Myocyte (in vitro differentiated cells): ENCODE data around the gene SPG11. TPM values are rescaled to one million over a fixed set of nuclear protein-coding genes. Genes with fewer than 3 reads are reported as not detected.
"Not testable (repeated sequence)": the region's sequence is repeated elsewhere in the genome, so short reads cannot be mapped to it uniquely, and the experiment has no call there.

Source experiments
- DNase-seq: peaks from one replicate; pipeline ENCODE4 v3.0.0-alpha.2; 2012; ENCODE audit warnings: low read depth
- polyA plus RNA-seq: library from polyadenylated mRNA; unstranded; fragments of >200 nt; gene quantifications from one replicate; pipeline ENCODE4 v1.2.1, GENCODE V29; 2012; ENCODE audit warnings: missing spikeins
- total RNA-seq: library from RNA; depleted of rRNA; stranded (reverse); fragments of >200 nt; gene quantifications from 2 replicates; pipeline ENCODE4 v1.2.3, GENCODE V29; 2014

Gene SPG11, protein sequence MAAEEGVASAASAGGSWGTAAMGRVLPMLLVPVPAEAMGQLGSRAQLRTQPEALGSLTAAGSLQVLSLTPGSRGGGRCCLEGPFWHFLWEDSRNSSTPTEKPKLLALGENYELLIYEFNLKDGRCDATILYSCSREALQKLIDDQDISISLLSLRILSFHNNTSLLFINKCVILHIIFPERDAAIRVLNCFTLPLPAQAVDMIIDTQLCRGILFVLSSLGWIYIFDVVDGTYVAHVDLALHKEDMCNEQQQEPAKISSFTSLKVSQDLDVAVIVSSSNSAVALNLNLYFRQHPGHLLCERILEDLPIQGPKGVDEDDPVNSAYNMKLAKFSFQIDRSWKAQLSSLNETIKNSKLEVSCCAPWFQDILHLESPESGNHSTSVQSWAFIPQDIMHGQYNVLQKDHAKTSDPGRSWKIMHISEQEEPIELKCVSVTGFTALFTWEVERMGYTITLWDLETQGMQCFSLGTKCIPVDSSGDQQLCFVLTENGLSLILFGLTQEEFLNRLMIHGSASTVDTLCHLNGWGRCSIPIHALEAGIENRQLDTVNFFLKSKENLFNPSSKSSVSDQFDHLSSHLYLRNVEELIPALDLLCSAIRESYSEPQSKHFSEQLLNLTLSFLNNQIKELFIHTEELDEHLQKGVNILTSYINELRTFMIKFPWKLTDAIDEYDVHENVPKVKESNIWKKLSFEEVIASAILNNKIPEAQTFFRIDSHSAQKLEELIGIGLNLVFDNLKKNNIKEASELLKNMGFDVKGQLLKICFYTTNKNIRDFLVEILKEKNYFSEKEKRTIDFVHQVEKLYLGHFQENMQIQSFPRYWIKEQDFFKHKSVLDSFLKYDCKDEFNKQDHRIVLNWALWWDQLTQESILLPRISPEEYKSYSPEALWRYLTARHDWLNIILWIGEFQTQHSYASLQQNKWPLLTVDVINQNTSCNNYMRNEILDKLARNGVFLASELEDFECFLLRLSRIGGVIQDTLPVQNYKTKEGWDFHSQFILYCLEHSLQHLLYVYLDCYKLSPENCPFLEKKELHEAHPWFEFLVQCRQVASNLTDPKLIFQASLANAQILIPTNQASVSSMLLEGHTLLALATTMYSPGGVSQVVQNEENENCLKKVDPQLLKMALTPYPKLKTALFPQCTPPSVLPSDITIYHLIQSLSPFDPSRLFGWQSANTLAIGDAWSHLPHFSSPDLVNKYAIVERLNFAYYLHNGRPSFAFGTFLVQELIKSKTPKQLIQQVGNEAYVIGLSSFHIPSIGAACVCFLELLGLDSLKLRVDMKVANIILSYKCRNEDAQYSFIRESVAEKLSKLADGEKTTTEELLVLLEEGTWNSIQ (N-terminal part only)
- total RNA-seq: 32.8 and 40.7 TPM in 2 replicates
- 22.3 TPM for polyA plus RNA-seq

DNA sequence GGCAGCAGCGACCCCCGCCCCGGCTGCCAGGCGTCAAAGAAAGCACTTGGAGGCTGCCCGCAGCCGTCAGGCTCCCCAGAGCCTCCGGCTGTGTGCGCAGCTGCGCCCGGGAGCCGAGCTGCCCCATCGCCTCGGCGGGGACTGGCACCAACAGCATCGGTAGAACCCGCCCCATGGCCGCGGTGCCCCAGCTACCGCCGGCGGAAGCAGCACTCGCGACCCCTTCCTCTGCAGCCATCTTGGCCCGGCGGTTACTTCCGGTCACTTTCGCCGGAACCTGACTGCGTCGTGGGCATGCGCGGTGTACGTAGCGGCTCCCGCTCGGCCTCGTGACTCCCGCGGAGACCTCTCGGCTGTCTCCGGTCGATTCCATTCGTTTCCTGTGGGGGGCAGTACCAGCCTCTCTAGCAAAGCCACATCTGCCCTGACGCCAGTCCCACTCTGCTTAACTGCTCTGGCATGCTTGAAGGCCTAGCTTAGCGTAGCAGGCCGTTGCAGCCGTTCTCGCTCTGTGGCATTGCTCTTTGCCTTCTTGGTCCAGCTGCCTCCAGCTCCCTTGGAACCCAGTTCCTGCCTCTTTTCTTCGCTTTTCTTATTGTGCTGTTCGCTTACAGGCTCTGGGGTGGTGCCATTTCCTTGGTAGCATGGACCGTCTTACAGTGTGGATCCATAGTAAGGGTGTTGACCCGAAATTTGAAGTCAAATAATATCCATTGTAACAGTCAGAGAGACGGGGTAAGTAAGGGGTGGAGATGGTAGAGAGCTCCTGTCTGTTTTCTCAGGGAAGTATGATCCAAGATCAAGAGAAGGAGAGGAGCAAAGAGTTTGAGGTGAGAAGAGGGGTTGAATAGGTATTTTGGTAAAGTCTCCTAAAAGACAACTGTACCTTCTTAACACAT, at the start of gene SPG11:
Gene SPG11 (minus strand): TSS at position 253 of the 899 bp plus-strand sequence. CDS start 15 bp downstream, at position 238.
- peak; percentile 99 for DNase-seq

DNA sequence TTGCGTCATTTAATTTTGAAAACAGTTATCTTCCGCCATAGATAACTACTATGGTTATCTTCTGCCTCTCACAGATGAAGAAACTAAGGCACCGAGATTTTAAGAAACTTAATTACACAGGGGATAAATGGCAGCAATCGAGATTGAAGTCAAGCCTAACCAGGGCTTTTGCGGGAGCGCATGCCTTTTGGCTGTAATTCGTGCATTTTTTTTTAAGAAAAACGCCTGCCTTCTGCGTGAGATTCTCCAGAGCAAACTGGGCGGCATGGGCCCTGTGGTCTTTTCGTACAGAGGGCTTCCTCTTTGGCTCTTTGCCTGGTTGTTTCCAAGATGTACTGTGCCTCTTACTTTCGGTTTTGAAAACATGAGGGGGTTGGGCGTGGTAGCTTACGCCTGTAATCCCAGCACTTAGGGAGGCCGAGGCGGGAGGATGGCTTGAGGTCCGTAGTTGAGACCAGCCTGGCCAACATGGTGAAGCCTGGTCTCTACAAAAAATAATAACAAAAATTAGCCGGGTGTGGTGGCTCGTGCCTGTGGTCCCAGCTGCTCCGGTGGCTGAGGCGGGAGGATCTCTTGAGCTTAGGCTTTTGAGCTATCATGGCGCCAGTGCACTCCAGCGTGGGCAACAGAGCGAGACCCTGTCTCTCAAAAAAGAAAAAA, 49.0 kb upstream of the SPG11 start:
- peak; percentile 80 for DNase-seq

DNA sequence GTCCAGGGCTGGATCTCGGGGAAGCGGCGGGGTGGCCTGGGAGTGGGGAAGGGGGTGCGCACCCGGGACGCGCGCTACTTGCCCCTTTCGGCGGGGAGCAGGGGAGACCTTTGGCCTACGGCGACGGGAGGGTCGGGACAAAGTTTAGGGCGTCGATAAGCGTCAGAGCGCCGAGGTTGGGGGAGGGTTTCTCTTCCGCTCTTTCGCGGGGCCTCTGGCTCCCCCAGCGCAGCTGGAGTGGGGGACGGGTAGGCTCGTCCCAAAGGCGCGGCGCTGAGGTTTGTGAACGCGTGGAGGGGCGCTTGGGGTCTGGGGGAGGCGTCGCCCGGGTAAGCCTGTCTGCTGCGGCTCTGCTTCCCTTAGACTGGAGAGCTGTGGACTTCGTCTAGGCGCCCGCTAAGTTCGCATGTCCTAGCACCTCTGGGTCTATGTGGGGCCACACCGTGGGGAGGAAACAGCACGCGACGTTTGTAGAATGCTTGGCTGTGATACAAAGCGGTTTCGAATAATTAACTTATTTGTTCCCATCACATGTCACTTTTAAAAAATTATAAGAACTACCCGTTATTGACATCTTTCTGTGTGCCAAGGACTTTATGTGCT, 48.4 kb upstream of the SPG11 start:
- DNase-seq: peak; percentile 46

DNA sequence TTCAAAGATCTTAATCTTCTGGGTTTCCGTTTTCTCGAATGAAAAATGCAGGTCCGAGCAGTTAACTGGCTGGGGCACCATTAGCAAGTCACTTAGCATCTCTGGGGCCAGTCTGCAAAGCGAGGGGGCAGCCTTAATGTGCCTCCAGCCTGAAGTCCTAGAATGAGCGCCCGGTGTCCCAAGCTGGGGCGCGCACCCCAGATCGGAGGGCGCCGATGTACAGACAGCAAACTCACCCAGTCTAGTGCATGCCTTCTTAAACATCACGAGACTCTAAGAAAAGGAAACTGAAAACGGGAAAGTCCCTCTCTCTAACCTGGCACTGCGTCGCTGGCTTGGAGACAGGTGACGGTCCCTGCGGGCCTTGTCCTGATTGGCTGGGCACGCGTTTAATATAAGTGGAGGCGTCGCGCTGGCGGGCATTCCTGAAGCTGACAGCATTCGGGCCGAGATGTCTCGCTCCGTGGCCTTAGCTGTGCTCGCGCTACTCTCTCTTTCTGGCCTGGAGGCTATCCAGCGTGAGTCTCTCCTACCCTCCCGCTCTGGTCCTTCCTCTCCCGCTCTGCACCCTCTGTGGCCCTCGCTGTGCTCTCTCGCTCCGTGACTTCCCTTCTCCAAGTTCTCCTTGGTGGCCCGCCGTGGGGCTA, 47.8 kb upstream of the SPG11 start, which contains the start of the genes B2M and PATL2:
Gene B2M (plus strand): TSS at position 422 of the 647 bp plus-strand sequence. CDS start 30 bp downstream, at position 452.
Gene PATL2 (minus strand): TSS at position 228 of the 647 bp plus-strand sequence. CDS start 34,833 bp downstream, outside the sequence.
- DNase-seq: peak; percentile 97

DNA sequence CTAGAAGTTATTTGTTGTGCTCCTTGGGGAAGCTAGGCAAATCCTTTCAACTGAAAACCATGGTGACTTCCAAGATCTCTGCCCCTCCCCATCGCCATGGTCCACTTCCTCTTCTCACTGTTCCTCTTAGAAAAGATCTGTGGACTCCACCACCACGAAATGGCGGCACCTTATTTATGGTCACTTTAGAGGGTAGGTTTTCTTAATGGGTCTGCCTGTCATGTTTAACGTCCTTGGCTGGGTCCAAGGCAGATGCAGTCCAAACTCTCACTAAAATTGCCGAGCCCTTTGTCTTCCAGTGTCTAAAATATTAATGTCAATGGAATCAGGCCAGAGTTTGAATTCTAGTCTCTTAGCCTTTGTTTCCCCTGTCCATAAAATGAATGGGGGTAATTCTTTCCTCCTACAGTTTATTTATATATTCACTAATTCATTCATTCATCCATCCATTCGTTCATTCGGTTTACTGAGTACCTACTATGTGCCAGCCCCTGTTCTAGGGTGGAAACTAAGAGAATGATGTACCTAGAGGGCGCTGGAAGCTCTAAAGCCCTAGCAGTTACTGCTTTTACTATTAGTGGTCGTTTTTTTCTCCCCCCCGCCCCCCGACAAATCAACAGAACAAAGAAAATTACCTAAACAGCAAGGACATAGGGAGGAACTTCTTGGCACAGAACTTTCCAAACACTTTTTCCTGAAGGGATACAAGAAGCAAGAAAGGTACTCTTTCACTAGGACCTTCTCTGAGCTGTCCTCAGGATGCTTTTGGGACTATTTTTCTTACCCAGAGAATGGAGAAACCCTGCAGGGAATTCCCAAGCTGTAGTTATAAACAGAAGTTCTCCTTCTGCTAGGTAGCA, 47.0 kb upstream of the SPG11 start:
- DNase-seq: peak; percentile 51

DNA sequence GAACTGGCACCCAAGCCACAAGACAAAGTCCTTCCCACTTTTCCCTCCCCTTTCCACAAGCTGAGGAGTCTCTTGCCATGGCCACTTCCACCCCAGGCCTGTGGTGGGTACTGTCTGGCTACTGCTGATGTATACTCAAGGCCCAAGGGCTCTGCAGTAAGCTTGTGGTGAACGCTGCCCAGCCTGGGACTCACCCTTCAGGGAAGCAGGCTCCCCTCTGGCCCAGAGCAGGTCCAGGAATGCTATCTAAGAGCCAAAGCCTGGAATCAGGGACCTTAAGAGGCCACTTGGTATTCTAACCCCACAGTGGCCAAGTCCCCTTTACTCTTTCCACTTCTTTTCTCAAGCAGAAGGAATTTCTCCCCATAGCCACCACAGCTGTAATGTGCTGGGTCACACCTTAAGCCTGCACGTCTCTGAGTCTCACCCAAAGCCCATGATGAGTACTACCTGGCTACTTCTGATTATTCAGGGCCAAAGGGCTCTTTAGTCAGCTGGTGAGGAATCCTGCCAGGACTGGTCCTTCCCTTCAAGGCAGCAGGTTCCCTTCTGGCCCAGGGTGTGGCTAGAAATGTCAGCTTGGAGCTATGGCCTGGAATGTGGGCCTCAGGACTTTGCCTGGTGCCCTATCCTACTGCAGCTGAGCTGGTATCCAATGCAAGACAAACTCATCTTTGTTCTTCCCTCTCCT, 43.6 kb upstream of the SPG11 start:
- DNase-seq: no peak

DNA sequence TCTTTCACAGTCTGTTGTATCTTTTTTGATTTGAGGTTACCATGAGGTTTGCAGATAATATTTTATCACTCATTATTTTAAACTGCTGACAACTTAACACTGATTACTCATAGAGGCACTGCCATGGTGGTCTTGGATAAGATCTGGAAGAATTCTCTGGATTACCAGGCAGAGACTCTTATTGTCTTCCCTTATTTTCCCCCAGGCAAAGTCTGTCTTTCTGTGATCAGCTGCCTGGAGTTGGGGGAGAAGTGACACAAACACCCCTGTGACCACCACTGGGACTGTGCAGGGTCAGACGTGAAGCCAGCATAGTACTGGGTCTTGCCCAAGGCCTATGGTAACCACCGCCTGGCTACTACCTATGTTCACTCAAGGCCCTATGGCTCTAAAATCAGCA, 42.9 kb upstream of the SPG11 start:
- DNase-seq: no peak

DNA sequence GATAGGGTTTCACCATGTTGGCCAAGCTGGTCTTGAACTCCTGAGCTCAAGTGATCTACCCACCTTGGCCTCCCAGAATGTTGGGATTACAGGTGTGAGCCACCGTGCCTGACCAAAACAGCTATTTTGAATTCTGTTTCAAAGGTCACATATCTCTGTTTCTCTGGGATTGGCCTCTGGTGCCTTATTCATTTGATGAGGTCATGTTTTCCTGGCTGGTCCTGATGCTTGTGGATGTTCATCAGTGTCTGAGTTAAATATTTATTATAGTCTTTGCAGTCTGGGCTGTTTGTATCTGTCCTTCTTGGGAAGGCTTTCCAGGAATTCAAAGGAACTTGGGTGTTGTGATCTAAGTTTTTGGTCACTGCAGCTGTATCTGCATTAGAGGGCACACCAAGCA, 42.5 kb upstream of the SPG11 start:
- DNase-seq: no peak

DNA sequence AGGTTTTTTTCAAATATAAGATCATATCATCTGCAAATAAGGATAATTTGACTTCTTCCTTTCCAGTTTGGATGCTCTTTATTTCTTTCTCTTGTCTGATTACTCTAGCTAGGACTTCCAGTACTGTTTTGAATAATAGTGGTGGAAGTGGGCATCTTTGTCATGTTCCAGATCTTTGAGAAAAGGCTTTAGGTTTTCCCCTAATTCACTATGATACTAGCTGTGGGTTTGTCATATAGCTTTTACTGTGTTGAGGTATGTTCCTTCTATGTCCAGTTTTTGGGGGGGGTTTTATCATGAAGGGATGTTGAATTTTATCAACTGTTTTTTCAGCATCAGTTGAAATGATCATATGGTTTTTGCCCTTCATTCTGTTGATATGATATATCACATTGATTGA, 37.2 kb upstream of the SPG11 start:
- not testable (repeated sequence) for DNase-seq

DNA sequence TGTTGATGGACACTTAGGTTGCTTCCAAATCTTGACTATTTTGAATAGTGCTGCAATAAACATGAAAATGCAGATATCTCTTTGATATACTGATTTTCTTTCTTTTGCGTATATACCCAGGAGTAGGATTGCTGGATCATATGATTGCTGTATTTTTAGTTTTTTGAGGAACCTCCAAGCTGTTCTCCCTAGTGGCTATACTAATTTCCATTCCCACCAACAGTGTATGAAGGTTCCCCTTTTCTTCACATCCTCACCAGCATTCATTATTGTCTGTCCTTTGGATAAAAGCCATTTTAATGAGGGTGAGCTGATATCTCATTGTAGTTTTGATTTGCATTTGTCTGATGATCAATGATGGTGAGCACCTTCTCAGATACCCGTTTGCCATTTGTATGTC, 35.2 kb upstream of the SPG11 start:
- DNase-seq: no peak

DNA sequence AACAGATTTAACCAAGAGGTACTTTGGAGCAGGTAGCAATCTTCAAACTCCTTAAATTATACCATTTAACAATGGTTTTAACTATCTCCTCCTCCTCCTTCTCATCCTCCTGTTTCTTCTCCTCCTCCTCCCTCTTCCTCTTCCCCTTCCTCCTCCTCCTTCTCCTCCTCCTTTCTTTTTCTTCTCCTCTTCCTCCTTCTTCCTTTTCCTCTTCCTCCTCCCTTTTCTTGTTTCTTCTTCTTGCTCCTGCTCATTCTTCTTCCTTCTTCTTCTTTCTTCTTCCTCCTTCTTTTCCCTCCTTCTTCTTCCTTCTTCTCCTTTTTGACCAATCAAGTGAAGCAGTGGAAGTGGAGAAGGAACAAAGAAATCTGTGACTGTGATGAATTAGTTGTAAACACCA, 33.6 kb upstream of the SPG11 start:
- no peak for DNase-seq

DNA sequence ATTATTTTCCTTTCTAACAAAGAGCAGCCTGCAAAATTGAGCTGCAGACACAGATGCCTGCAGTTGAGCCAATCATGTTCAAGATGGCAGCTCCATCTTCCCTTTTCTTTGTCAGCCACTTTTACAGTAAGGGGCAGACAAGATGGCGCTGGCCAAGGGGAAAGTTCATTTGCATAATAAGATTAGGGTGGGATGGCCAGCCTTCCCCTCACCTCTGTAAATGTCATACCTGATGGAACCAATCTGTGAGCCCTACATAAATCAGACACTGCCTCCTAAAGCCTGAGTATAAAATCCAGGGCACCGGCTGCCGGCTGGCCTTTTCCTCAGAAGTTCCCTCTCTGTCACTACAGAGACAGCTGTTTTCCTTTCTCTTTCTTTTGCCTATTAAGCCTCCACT, 31.8 kb upstream of the SPG11 start:
- no peak for DNase-seq

DNA sequence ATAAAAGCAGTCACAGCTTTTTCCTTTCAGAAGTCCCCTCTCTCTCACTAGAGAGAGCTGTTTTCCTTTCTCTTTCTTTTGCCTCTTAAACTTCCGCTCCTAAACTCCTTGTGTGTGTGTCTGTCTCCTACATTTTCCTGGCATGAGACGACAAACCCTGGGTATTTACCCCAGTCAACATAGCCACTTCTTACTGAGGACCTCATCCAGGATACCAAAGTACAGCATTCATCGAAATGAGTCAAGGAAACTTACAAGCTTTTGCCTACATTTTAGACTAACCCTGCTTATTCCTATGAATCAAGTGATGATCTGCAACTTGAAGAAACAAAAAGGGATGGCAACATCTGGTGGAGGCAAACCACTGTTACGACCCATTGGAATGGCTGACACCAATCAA, 31.0 kb upstream of the SPG11 start:
- DNase-seq: no peak

DNA sequence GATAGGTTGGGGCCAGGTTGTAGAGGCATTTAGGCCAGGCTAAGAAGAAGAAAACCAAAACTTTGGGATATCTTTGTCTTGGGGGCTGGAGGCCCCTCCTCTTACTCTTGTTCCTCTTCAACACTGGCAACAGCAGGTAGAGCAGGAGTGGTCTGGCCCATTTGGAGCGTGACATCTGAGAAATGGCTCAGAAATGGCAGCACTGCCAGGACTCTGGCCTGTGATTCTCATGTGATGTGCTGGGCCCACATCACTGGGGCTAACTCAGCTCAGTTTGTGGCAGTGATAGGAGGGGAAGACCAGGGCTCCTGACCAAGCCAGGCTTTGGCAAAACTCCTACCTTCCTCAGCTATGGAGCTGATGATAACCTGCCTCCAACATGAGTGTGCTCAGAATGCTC, 29.2 kb upstream of the SPG11 start:
- no peak for DNase-seq

DNA sequence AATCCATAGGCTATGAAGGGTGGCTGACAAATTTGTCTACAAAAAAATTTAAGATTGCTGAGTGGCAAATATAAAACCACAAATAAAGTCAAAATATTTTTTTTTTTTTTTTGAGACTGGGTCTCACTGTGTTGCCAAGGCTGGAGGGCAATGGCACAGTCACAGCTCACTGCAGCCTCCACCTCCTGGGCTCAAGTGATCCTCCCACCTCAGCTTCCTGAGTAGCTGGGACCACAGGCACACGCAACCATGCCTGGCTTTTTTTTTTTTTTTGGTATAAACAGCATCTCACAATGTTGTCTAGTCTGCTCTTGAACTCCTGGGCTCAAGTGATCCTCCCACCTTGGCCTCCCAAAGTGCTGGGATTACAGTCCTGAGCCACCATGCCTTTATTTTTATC, 26.8 kb upstream of the SPG11 start:
- not testable (repeated sequence) for DNase-seq

DNA sequence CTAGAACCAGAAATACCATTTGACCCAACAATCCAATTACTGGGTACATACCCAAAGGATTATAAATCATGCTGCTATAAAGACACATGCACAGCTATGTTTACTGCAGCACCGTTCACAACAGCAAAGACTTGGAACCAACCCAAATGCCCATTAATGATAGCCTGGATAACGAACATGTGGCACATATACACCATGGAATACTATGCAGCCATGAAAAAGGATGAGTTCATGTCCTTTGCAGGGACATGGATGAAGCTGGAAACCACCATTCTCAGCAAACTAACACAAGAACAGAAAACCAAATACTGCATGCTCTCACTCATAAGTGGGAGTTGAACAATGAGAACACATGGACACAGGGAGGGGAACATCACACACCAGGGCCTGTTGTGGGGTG, 25.9 kb upstream of the SPG11 start:
- not testable (repeated sequence) for DNase-seq
